H9 (cell line): ENCODE data around the gene PPP1R7. TPM values are rescaled to one million over a fixed set of nuclear protein-coding genes. Genes with fewer than 3 reads are reported as not detected.

Experiments used
- DNase-seq: peaks from one replicate; pipeline ENCODE4 v3.0.0-alpha.2; 2017
- H2AFZ ChIP-seq: one replicate; pipeline ENCODE4 v1.6.1; 2013; ENCODE audit warnings: mild to moderate bottlenecking, low read length, control low read depth, moderate library complexity
- H2AK5ac ChIP-seq: 2 replicates; pipeline ENCODE4 v1.6.1; 2013; ENCODE audit warnings: low read length, control low read depth, mixed read lengths; ENCODE audit not compliant: insufficient read length
- H2BK120ac ChIP-seq: one replicate; pipeline ENCODE4 v1.6.1; 2013; ENCODE audit warnings: low read depth, mild to moderate bottlenecking, low read length, control low read depth, inconsistent platforms; ENCODE audit not compliant: poor library complexity, severe bottlenecking
- H2BK12ac ChIP-seq: 2 replicates; pipeline ENCODE4 v1.6.1; 2013; ENCODE audit warnings: low read length, control low read depth, mixed read lengths, low read depth; ENCODE audit not compliant: insufficient read length
- H2BK15ac ChIP-seq: 2 replicates; pipeline ENCODE4 v1.6.1; 2013; ENCODE audit warnings: low read depth, low read length, control low read depth
- H2BK20ac ChIP-seq: one replicate; pipeline ENCODE4 v1.6.1; 2013; ENCODE audit warnings: low read depth, mild to moderate bottlenecking, low read length, control low read depth, inconsistent platforms; ENCODE audit not compliant: poor library complexity, severe bottlenecking
- H2BK5ac ChIP-seq: 2 replicates; pipeline ENCODE4 v1.6.1; 2013; ENCODE audit warnings: low read length, control low read depth, mixed read lengths; ENCODE audit not compliant: insufficient read length
- H3K14ac ChIP-seq: 2 replicates; pipeline ENCODE4 v1.6.1; 2013; ENCODE audit warnings: low read length, control low read depth; ENCODE audit not compliant: insufficient read depth
- H3K18ac ChIP-seq: 2 replicates; pipeline ENCODE4 v1.6.1; 2013; ENCODE audit warnings: low read depth, mild to moderate bottlenecking, mixed read lengths, low read length, control low read depth; ENCODE audit not compliant: insufficient read length
- H3K23ac ChIP-seq: 2 replicates; pipeline ENCODE4 v1.6.1; 2013; ENCODE audit warnings: low read length, control low read depth, mixed read lengths, low read depth; ENCODE audit not compliant: insufficient read length
- H3K23me2 ChIP-seq: 2 replicates; pipeline ENCODE4 v1.6.1; 2013; ENCODE audit warnings: low read depth, mild to moderate bottlenecking, mixed read lengths, low read length, control low read depth; ENCODE audit not compliant: insufficient read length, poor library complexity, severe bottlenecking
- H3K27ac ChIP-seq: 2 replicates; pipeline ENCODE4 v1.5.1; 2013; ENCODE audit warnings: low read length, control low read depth, mixed read lengths, low read depth; ENCODE audit not compliant: insufficient read length
- H3K27me3 ChIP-seq: 2 replicates; pipeline ENCODE4 v1.6.1; 2013; ENCODE audit warnings: low read length, control low read depth, inconsistent platforms; ENCODE audit not compliant: insufficient read depth
- H3K4ac ChIP-seq: 2 replicates; pipeline ENCODE4 v1.6.1; 2013; ENCODE audit warnings: low read depth, mild to moderate bottlenecking, control low read depth, inconsistent platforms, low read length, moderate library complexity
- H3K4me1 ChIP-seq: 2 replicates; pipeline ENCODE4 v1.6.1; 2013; ENCODE audit warnings: low read length, control low read depth, inconsistent platforms; ENCODE audit not compliant: insufficient read depth
- H3K4me2 ChIP-seq: 2 replicates; pipeline ENCODE4 v1.6.1; 2013; ENCODE audit warnings: low read length, control low read depth, mixed read lengths; ENCODE audit not compliant: insufficient read length, insufficient read depth
- H3K56ac ChIP-seq: 2 replicates; pipeline ENCODE4 v1.6.1; 2013; ENCODE audit warnings: low read depth, mild to moderate bottlenecking, mixed read lengths, low read length, control low read depth; ENCODE audit not compliant: insufficient read length
- H3K79me1 ChIP-seq: 2 replicates; pipeline ENCODE4 v1.6.1; 2013; ENCODE audit warnings: low read depth, mild to moderate bottlenecking, moderate library complexity, low read length, control low read depth, inconsistent platforms; ENCODE audit not compliant: insufficient read depth, poor library complexity, severe bottlenecking
- H3K79me2 ChIP-seq: 2 replicates; pipeline ENCODE4 v1.6.1; 2013; ENCODE audit warnings: low read length, control low read depth, inconsistent platforms; ENCODE audit not compliant: insufficient read depth
- H3K9ac ChIP-seq: 2 replicates; pipeline ENCODE4 v1.6.1; 2013; ENCODE audit warnings: low read length, control low read depth, mixed read lengths; ENCODE audit not compliant: insufficient read length; ENCODE audit errors: extremely low read depth
- H3K9me3 ChIP-seq: one replicate; pipeline ENCODE4 v1.6.1; 2013; ENCODE audit warnings: low read depth, low read length, inconsistent platforms; ENCODE audit not compliant: control insufficient read depth
- H3T11ph ChIP-seq: one replicate; pipeline ENCODE4 v1.6.1; 2013; ENCODE audit warnings: mild to moderate bottlenecking, low read length, control low read depth, inconsistent platforms
- H4K20me1 ChIP-seq: one replicate; pipeline ENCODE4 v1.6.1; 2013; ENCODE audit not compliant: control insufficient read depth, insufficient read length, insufficient read depth
- H4K5ac ChIP-seq: 2 replicates; pipeline ENCODE4 v1.6.1; 2013; ENCODE audit warnings: low read depth, mild to moderate bottlenecking, mixed read lengths, low read length, control low read depth; ENCODE audit not compliant: insufficient read length
- H4K8ac ChIP-seq: replicated peaks from 2 replicates; pipeline ENCODE4 v1.6.1; 2013; ENCODE audit warnings: low read length, control low read depth, mixed read lengths, low read depth; ENCODE audit not compliant: insufficient read length
- H4K91ac ChIP-seq: 2 replicates; pipeline ENCODE4 v1.6.1; 2013; ENCODE audit warnings: low read depth, mild to moderate bottlenecking, moderate library complexity, mixed read lengths, low read length, control low read depth; ENCODE audit not compliant: insufficient read length
- H3K27ac Mint-ChIP-seq, 3 experiments: 2 replicates in 2 of 3; 3 replicates in 1 of 3; pipeline ENCODE4 v1.8.0; 2020 to 2021; ENCODE audit warnings: mixed read lengths in 3 of 3, mild to moderate bottlenecking in 1 of 3, moderate library complexity in 1 of 3
- H3K27me3 Mint-ChIP-seq: 2 replicates; pipeline ENCODE4 v1.8.0; 2021; ENCODE audit warnings: low read depth, mild to moderate bottlenecking, moderate library complexity, mixed read lengths
- H3K36me3 Mint-ChIP-seq, 3 experiments: 2 replicates in 2 of 3; 3 replicates in 1 of 3; pipeline ENCODE4 v1.8.0; 2020 to 2021; ENCODE audit warnings: low read depth in 3 of 3, mixed read lengths in 3 of 3; ENCODE audit not compliant: insufficient read depth in 1 of 3
- H3K4me1 Mint-ChIP-seq, 2 experiments: 2 replicates each; pipeline ENCODE4 v1.8.0; 2020; ENCODE audit warnings: mixed read lengths in 2 of 2
- H3K4me3 Mint-ChIP-seq, 2 experiments: 2 replicates in 1 of 2; 3 replicates in 1 of 2; pipeline ENCODE4 v1.8.0; 2020 to 2021; ENCODE audit warnings: mild to moderate bottlenecking in 2 of 2, mixed read lengths in 2 of 2, moderate library complexity in 1 of 2
- H3K9me3 Mint-ChIP-seq, 2 experiments: 2 replicates in 1 of 2; 3 replicates in 1 of 2; pipeline ENCODE4 v1.8.0; 2020; ENCODE audit warnings: mild to moderate bottlenecking in 2 of 2, mixed read lengths in 2 of 2, moderate library complexity in 1 of 2
- WGBS: extraction: QIAGEN DNeasy Blood & Tissue Kit; methylation state at CpG from one replicate; pipeline ENCODE4 v1.1.7; 2013; ENCODE audit warnings: missing lambda C conversion rate, low lambda C conversion rate, mixed read lengths; ENCODE audit not compliant: insufficient read length; ENCODE audit errors: extremely low coverage; 5-methylcytosine and 5-hydroxymethylcytosine counted together
- total RNA-seq: library from RNA; stranded (reverse); gene quantifications from 2 replicates; pipeline ENCODE4 v1.2.1, GENCODE V29; 2021
- TF ChIP-seq, protein P1 (sequence below): fragments of 200-600 bp; sonication (generic); conservative IDR thresholded peaks from 3 replicates; pipeline ENCODE4 v1.8.0; 2021; ENCODE audit warnings: antibody characterized with exemption, mild to moderate bottlenecking

PPP1R7 gene
- total RNA-seq, 1 experiment from 2014 or later = 60.2 TPM

DNA sequence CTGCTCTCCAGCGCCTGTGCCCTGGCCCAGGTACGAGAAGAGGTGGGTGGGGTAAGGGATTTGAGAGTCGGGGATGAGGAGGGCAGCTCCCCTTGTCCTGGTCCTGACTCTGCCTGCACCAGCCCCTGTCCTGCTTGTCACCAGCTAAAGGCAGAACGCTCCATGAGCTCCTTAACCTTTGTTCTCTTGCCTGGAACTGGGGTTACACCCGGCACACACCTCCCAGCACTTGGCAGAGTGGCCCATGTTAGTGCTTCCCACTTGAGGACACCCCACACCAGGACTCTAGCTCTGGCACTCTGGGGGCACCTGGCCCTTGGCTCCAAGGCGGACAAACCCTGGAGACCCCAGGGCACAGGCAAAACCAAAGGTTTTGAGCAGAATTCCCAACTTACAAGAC lies 57.4 kb downstream of the PPP1R7 start:
- Histone ChIP-seq H4K5ac (no peak overlapping the region), H2BK20ac (no peak overlapping the region), H3K4ac (no peak overlapping the region), H3K9me3 (no peaks in the 10 kb centered on the region), H2BK5ac (no peak overlapping the region), H4K8ac (no peak overlapping the region), H4K91ac (no peak overlapping the region), H2BK120ac (no peak overlapping the region), H3K27ac (no peak overlapping the region), H3K9ac (no peak overlapping the region), H2AK5ac (no peak overlapping the region), H3K23ac (no peak overlapping the region), H3K4me2 (no peak overlapping the region), H3K18ac (no peak overlapping the region), H3K56ac (no peak overlapping the region), H2BK15ac (no peak overlapping the region), H2AFZ (no peak overlapping the region), H3K79me1 (no peaks in the 10 kb centered on the region), H3K14ac (no peak overlapping the region), H4K20me1 (no peaks in the 10 kb centered on the region), H3K27me3 (no peaks in the 10 kb centered on the region), H2BK12ac (no peak overlapping the region), H3K4me1 (no peaks in the 10 kb centered on the region), H3K79me2 (no peaks in the 10 kb centered on the region), H3T11ph (no peak overlapping the region), H3K23me2 (peaks cover 4% of the 10 kb centered on the region)
- Mint-ChIP-seq H3K4me1 (peaks cover 7 to 9% of the 10 kb centered on the region in 2 experiments), H3K27ac (no peak overlapping the region), H3K36me3 (no peaks in the 10 kb centered on the region; a peak in 1 of 7 replicates), H3K4me3 (no peak overlapping the region), H3K9me3 (no peaks in the 10 kb centered on the region), H3K27me3 (peaks cover 3% of the 10 kb centered on the region)
- no peak for DNase-seq
- TF ChIP-seq, protein P1, sequence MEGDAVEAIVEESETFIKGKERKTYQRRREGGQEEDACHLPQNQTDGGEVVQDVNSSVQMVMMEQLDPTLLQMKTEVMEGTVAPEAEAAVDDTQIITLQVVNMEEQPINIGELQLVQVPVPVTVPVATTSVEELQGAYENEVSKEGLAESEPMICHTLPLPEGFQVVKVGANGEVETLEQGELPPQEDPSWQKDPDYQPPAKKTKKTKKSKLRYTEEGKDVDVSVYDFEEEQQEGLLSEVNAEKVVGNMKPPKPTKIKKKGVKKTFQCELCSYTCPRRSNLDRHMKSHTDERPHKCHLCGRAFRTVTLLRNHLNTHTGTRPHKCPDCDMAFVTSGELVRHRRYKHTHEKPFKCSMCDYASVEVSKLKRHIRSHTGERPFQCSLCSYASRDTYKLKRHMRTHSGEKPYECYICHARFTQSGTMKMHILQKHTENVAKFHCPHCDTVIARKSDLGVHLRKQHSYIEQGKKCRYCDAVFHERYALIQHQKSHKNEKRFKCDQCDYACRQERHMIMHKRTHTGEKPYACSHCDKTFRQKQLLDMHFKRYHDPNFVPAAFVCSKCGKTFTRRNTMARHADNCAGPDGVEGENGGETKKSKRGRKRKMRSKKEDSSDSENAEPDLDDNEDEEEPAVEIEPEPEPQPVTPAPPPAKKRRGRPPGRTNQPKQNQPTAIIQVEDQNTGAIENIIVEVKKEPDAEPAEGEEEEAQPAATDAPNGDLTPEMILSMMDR = no peak
- no CpG with 5 or more reads among the region's 6 CpGs for WGBS
